Esophagus muscularis mucosa (tissue), 4 donors: ENCODE data around the gene BICD2. TPM values are rescaled to one million over a fixed set of nuclear protein-coding genes. Genes with fewer than 3 reads are reported as not detected.

Experiments
- DNase-seq: peaks from one replicate; pipeline ENCODE4 v3.0.0-alpha.2; 2017; ENCODE audit errors: extremely low spot score
- H3K27ac ChIP-seq, 4 donors: fragments of 200-600 bp; sonication (generic); replicated peaks in 1 of 4; 1 replicate in 3 of 4; 2 replicates in 1 of 4; pipeline ENCODE4 v1.5.1; 2016 to 2019; ENCODE audit warnings: mild to moderate bottlenecking in 1 of 4
- H3K27me3 ChIP-seq, 4 donors: fragments of 200-600 bp; sonication (generic); one replicate each; pipeline versions ENCODE4 v1.5.1 to v1.6.0; 2016 to 2019
- H3K36me3 ChIP-seq, 4 donors: fragments of 200-600 bp; sonication (generic); one replicate each; pipeline ENCODE4 v1.5.1; 2016 to 2019
- H3K4me1 ChIP-seq, 4 donors: fragments of 200-600 bp; sonication (generic); one replicate each; pipeline ENCODE4 v1.5.1; 2016 to 2019
- H3K4me3 ChIP-seq, 4 donors: fragments of 200-600 bp; sonication (generic); 1 replicate in 2 of 4; 2 replicates in 2 of 4; pipeline ENCODE4 v1.5.1; 2016 to 2019; ENCODE audit warnings: mild to moderate bottlenecking in 4 of 4, moderate library complexity in 1 of 4
- H3K9me3 ChIP-seq, 4 donors: fragments of 200-600 bp; sonication (generic); 1 replicate in 3 of 4; 2 replicates in 1 of 4; pipeline ENCODE4 v1.5.1; 2016 to 2019
- EP300 ChIP-seq: sonication (generic); formaldehyde crosslinking; IDR thresholded peaks from one replicate; pipeline ENCODE4 v1.6.1; 2017; ENCODE audit warnings: antibody characterized with exemption
- POLR2A ChIP-seq: fragments of 450-650 bp; IDR thresholded peaks from one replicate; pipeline ENCODE4 v1.6.1; 2017; ENCODE audit warnings: antibody characterized with exemption, moderate library complexity, mild to moderate bottlenecking, low read depth
- POLR2AphosphoS5 ChIP-seq, 2 donors: sonication (generic); formaldehyde crosslinking; IDR thresholded peaks; one replicate each; pipeline ENCODE4 v1.6.1; 2017; ENCODE audit warnings: antibody characterized with exemption in 2 of 2
- WGBS: methylation state at CpG from one replicate; pipeline ENCODE4 v1.1.5; 2018; 5-methylcytosine and 5-hydroxymethylcytosine counted together
- intact Hi-C: fragments of 100-400 bp; cut with DNase I; formaldehyde crosslinking; loops from one replicate; pipeline ENCODE4 v1.15.1; 2023
- total RNA-seq, 4 donors: library from RNA; depleted of rRNA; stranded (reverse); fragments of >200 nt; gene quantifications; one replicate each; pipeline versions ENCODE4 v1.1.0 to v1.2.1, GENCODE V29; 2016
- TF ChIP-seq, protein P1 (sequence below), 3 experiments: fragments of 200-600 bp in 2 of 3; fragments of 450-650 bp in 1 of 3; sonication (generic) in 2 of 3; IDR thresholded peaks; one replicate each; pipeline ENCODE4 v1.5.1; 2017 to 2019; ENCODE audit warnings: antibody characterized with exemption in 3 of 3, mild to moderate bottlenecking in 2 of 3, moderate library complexity in 1 of 3

Gene BICD2
- total RNA-seq, 4 donors from 2014 or later, result 44.0 to 72.5 (median 57.3) TPM

GRCh38 chr9:92725266-92725545 is 39.4 kb downstream of the BICD2 start:
- no peak overlapping the region for H3K27ac ChIP-seq
- intact Hi-C loops, result no loop called here
- DNase-seq, result no peak
- no peaks in the 10 kb centered on the region for H3K9me3 ChIP-seq
- no peaks in the 10 kb centered on the region for H3K27me3 ChIP-seq
- H3K4me1 ChIP-seq, result peaks cover 20 to 46% (median 31%) of the 10 kb centered on the region in 4 donors
- no CpG with 5 or more reads among the region's 4 CpGs for WGBS
- no peak overlapping the region for H3K4me3 ChIP-seq
- TF ChIP-seq, protein P1, sequence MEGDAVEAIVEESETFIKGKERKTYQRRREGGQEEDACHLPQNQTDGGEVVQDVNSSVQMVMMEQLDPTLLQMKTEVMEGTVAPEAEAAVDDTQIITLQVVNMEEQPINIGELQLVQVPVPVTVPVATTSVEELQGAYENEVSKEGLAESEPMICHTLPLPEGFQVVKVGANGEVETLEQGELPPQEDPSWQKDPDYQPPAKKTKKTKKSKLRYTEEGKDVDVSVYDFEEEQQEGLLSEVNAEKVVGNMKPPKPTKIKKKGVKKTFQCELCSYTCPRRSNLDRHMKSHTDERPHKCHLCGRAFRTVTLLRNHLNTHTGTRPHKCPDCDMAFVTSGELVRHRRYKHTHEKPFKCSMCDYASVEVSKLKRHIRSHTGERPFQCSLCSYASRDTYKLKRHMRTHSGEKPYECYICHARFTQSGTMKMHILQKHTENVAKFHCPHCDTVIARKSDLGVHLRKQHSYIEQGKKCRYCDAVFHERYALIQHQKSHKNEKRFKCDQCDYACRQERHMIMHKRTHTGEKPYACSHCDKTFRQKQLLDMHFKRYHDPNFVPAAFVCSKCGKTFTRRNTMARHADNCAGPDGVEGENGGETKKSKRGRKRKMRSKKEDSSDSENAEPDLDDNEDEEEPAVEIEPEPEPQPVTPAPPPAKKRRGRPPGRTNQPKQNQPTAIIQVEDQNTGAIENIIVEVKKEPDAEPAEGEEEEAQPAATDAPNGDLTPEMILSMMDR (IDR thresholded peaks at IDR 0.05), result no peak
- no peak for TF ChIP-seq POLR2A
- no peak for TF ChIP-seq POLR2AphosphoS5 (IDR thresholded peaks at IDR 0.05)
- no peak for TF ChIP-seq EP300
- peaks cover 15 to 85% (median 57%) of the 10 kb centered on the region in 4 donors for H3K36me3 ChIP-seq

- intact Hi-C loops, result no loop called here
- no peak overlapping the region for H3K27ac ChIP-seq
- WGBS, result 96% methylated on average over 5 of the region's 10 CpGs
- no peaks in the 10 kb centered on the region for H3K9me3 ChIP-seq
- peaks cover 20 to 46% (median 30%) of the 10 kb centered on the region in 4 donors for H3K4me1 ChIP-seq
- peaks cover 20 to 88% (median 62%) of the 10 kb centered on the region in 4 donors for H3K36me3 ChIP-seq
- no peak overlapping the region for H3K4me3 ChIP-seq
- no peak for DNase-seq
- H3K27me3 ChIP-seq, result no peaks in the 10 kb centered on the region
- TF ChIP-seq EP300 (no peak), POLR2AphosphoS5 (IDR thresholded peaks at IDR 0.05) (no peak), POLR2A (no peak)
- TF ChIP-seq, protein P1 (IDR thresholded peaks at IDR 0.05), result no peak
Measured at GRCh38 chr9:92724528-92725265, 39.9 kb downstream of the BICD2 start.

DNA sequence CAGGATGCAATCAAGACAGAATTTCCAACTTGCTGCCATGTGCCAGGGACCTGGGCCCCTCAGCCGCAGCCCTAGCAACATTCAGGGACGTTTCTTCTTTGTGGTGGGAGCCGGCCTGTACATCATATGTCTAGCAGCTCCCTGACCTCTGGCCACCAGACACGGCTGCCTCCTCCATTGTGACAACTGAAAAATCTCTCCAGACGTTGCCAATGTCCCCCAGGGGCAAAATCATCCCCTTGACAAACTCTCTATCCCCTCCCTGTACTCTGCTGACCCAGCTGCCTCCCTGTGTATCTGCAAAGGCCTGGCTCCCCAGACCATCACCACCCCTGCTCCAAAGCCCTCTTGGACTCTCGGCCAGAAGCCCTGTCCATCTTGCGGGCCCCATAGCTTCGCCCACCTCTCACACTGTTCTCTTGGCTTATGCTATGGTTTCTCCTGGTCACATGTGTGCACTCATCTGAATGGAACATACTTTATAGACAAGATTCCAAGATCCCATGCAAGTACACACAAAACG is 40.8 kb downstream of the BICD2 start:
- 68% methylated on average over 7 of the region's 9 CpGs for WGBS
- Histone ChIP-seq H3K4me3 (no peak overlapping the region), H3K27me3 (no peaks in the 10 kb centered on the region), H3K4me1 (peaks cover 20 to 46% (median 27%) of the 10 kb centered on the region in 4 donors), H3K9me3 (no peaks in the 10 kb centered on the region), H3K36me3 (peaks cover 28 to 88% (median 66%) of the 10 kb centered on the region in 4 donors), H3K27ac (no peak overlapping the region)
- TF ChIP-seq POLR2AphosphoS5 (IDR thresholded peaks at IDR 0.05), result no peak
- TF ChIP-seq, protein P1 (IDR thresholded peaks at IDR 0.05), result no peak
- TF ChIP-seq EP300, result no peak
- no peak for TF ChIP-seq POLR2A
- DNase-seq, result no peak
- intact Hi-C loops, result no loop called here

DNA sequence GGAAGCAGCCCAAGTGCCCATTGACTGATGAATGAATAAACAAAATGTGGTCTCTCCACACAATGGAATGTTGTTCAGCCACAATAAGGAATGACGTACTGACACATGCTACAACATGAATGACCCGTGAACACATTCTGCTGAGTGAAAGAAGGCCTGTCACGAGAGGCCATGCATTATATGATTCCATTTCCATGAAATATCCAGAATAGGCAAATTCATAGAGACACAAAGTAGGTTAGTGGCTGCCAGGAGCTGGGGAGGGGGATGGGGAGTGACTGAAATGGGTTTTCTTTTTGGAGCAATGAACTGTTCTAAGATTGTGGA is 41.4 kb downstream of the BICD2 start:
- Histone ChIP-seq H3K4me1 (peaks cover 20 to 40% (median 27%) of the 10 kb centered on the region in 4 donors), H3K27me3 (no peaks in the 10 kb centered on the region)
- intact Hi-C loops, result no loop called here

More for the DNA sequence above, 41.4 kb downstream of the BICD2 start:
- TF ChIP-seq POLR2A, result no peak
- no peak for TF ChIP-seq POLR2AphosphoS5 (IDR thresholded peaks at IDR 0.05)
- no peak for TF ChIP-seq EP300
- TF ChIP-seq, protein P1 (IDR thresholded peaks at IDR 0.05), result no peak
- DNase-seq, result no peak
- 86% methylated on average over 3 of the region's 3 CpGs for WGBS
- Histone ChIP-seq H3K4me3 (no peak overlapping the region), H3K9me3 (no peaks in the 10 kb centered on the region), H3K36me3 (peaks cover 34 to 88% (median 66%) of the 10 kb centered on the region in 4 donors), H3K27ac (no peak overlapping the region)
